ENCODE data around the gene UPK1A. TPM values are rescaled to one million over a fixed set of nuclear protein-coding genes. Genes with fewer than 3 reads are reported as not detected.

UPK1A gene
- total and polyA plus RNA-seq, 2 of the 8 experiments (the other 6 are each of a cell fraction or from before 2014, with no cell fraction given): 0.56 to 9.9 TPM

DNA sequence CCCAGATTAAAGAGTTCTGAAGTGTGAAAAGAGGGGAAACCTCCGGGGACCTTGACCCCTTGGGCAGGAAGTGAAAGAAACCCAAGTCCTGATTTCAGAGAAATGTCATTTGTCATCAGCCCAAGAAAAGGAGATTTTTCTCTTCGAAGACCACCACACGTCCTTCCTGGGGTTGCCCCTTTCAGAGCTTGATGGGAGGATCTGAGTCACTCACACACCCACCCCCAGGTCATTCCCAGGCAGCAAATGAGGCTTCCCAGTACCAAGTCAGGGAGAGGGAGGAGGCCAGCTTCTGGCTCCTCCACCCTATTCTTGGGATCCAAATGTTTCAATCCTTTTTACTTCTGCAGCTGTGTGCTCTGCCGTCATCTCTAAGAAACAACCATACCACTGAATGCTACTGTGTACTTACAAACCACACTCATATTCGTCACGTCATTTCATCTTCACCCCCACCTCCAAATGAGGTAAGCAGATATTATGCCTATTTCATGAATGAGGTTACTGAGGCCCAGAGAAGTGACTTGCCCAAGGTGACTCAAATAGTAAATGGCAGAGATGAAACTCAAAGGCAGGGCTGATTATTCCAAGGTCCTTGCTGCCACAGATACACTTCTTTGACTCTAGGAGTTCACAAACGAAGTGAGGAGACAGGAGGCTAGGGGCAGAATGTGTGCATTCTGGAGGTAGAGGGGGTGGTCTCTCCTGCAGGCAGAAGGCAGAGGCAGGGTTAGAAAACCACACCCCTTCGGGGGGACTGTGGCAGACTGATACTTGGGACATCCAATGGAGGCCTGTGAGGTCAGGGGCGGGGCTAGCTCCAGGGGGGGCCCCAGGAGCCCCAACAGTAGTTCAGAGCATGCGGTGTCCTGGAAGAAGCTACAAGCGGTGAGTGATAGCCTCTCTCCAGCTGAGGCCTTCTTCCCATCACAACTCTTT lies 46.5 kb downstream of the UPK1A start (continued):
- no peak for TF ChIP-seq TAF1 (IDR thresholded peaks at IDR 0.05; ENCODE audit: low read depth, low read length)
- TF ChIP-seq SRF (IDR thresholded peaks at IDR 0.05; ENCODE audit: low read depth, low read length): no peak
- TF ChIP-seq, protein P1, sequence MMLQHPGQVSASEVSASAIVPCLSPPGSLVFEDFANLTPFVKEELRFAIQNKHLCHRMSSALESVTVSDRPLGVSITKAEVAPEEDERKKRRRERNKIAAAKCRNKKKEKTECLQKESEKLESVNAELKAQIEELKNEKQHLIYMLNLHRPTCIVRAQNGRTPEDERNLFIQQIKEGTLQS (IDR thresholded peaks at IDR 0.05; ENCODE audit: insufficient read depth, low read depth, low read length): no peak
- no peak for TF ChIP-seq PHF8 (conservative IDR thresholded peaks at IDR 0.05; ENCODE audit: low read depth, low read length)
- TF ChIP-seq EZH2 (IDR thresholded peaks at IDR 0.05; ENCODE audit: low read depth, low read length, severe bottlenecking): no peak
- no peak for TF ChIP-seq RFX5 (IDR thresholded peaks at IDR 0.05; ENCODE audit: borderline replicate concordance, low read depth, low read length)
- no peak for TF ChIP-seq BCL11A (IDR thresholded peaks at IDR 0.05; ENCODE audit: low read depth in 2 of 2, low read length in 2 of 2)
- TF ChIP-seq CBX8 (IDR thresholded peaks at IDR 0.05; ENCODE audit: borderline replicate concordance, low read depth, low read length): no peak
- no peak for TF ChIP-seq CEBPB (IDR thresholded peaks at IDR 0.05; ENCODE audit: low read depth, low read length)

All from H1 (cell line).